ENCODE data around the gene YLPM1.

Gene YLPM1

GRCh38 chr14:74762917-74763802, at the start of gene YLPM1:
Gene YLPM1 (plus strand): TSS chr14:74763316. CDS start chr14:74763490, 174 bp downstream.
- H3K27ac ChIP-seq, result peak within 1 kb of the TSS; percentile 89 to 99 (median 98)
- peaks cover 4 to 30% (median 12%) of the 10 kb centered on the region in 11 experiments; a peak in 13 of 22 replicates for H3K36me3 ChIP-seq
- H3K4me1 ChIP-seq, result peaks cover 34 to 43% (median 42%) of the 10 kb centered on the region in 10 experiments
- peak within 1 kb of the TSS; percentile 93 to 100 (median 99) for H3K9ac ChIP-seq
- H3K27me3 ChIP-seq, result no peaks in the 10 kb centered on the region
- TF ChIP-seq Cebpa-rat (IDR thresholded peaks at IDR 0.05), result no peak
- H4K20me1 ChIP-seq, result peaks cover 26 to 47% (median 44%) of the 10 kb centered on the region in 11 experiments; a peak in 20 of 22 replicates
- peak within 1 kb of the TSS; percentile 87 to 99 (median 95) for H3K4me2 ChIP-seq
- H3K9me3 ChIP-seq (replicated peaks in 1 of 11), result no peaks in the 10 kb centered on the region
- H3K4me3 ChIP-seq, result peak within 1 kb of the TSS; percentile 78 to 99 (median 92)

GRCh38 chr14:74713395-74713735, 49.8 kb upstream of the YLPM1 start:
- Histone ChIP-seq H3K27me3 (no peaks in the 10 kb centered on the region), H3K27ac (peak overlapping the region; percentile 73 to 90 (median 82)), H3K4me3 (peak overlapping the region; percentile 74 to 97 (median 82)), H3K36me3 (peaks cover 32 to 44% (median 40%) of the 10 kb centered on the region in 11 experiments), H3K4me2 (peak overlapping the region; percentile 74 to 94 (median 81)), H3K9me3 (replicated peaks in 1 of 11) (no peaks in the 10 kb centered on the region), H4K20me1 (peaks cover 0 to 38% (median 23%) of the 10 kb centered on the region in 11 experiments; a peak in 12 of 22 replicates), H3K9ac (peak overlapping the region; percentile 80 to 91 (median 87)), H3K4me1 (peaks cover 20 to 41% (median 30%) of the 10 kb centered on the region in 10 experiments)
- no peak for TF ChIP-seq Cebpa-rat (IDR thresholded peaks at IDR 0.05)

- H3K27ac ChIP-seq, result no peak overlapping the region
- H3K36me3 ChIP-seq, result peaks cover 87 to 100% (median 95%) of the 10 kb centered on the region in 11 experiments
Measured at GRCh38 chr14:74720526-74720925, 42.6 kb upstream of the YLPM1 start.

GRCh38 chr14:74723134-74723533, 40.0 kb upstream of the YLPM1 start:
- Histone ChIP-seq H3K4me2 (no peak overlapping the region), H3K27ac (no peak overlapping the region), H3K4me3 (no peak overlapping the region), H4K20me1 (peaks cover 0 to 4% (median 0%) of the 10 kb centered on the region in 11 experiments; a peak in 3 of 22 replicates), H3K27me3 (no peaks in the 10 kb centered on the region), H3K9ac (no peak overlapping the region), H3K36me3 (peaks cover 71 to 84% (median 78%) of the 10 kb centered on the region in 11 experiments), H3K4me1 (no peaks in the 10 kb centered on the region), H3K9me3 (replicated peaks in 1 of 11) (peaks cover 5 to 17% (median 8%) of the 10 kb centered on the region in 11 experiments)
- TF ChIP-seq Cebpa-rat (IDR thresholded peaks at IDR 0.05), result no peak

More at GRCh38 chr14:74720526-74720925, 42.6 kb upstream of the YLPM1 start:
- TF ChIP-seq Cebpa-rat (IDR thresholded peaks at IDR 0.05), result no peak
- H3K4me3 ChIP-seq, result no peak overlapping the region
- no peak overlapping the region for H3K9ac ChIP-seq
- no peaks in the 10 kb centered on the region for H3K4me1 ChIP-seq
- H3K9me3 ChIP-seq (replicated peaks in 1 of 11), result peaks cover 0 to 8% (median 0%) of the 10 kb centered on the region in 11 experiments; a peak in 2 of 22 replicates
- H3K4me2 ChIP-seq, result no peak overlapping the region
- peaks cover 0 to 4% (median 0%) of the 10 kb centered on the region in 11 experiments; a peak in 3 of 22 replicates for H4K20me1 ChIP-seq
- no peaks in the 10 kb centered on the region for H3K27me3 ChIP-seq

GRCh38 chr14:74732387-74732786, 30.7 kb upstream of the YLPM1 start:
- peaks cover 64 to 75% (median 71%) of the 10 kb centered on the region in 11 experiments for H3K36me3 ChIP-seq
- peaks cover 0 to 14% (median 0%) of the 10 kb centered on the region in 11 experiments; a peak in 4 of 22 replicates for H4K20me1 ChIP-seq
- no peaks in the 10 kb centered on the region for H3K4me1 ChIP-seq
- H3K9me3 ChIP-seq (replicated peaks in 1 of 11), result no peaks in the 10 kb centered on the region
- TF ChIP-seq Cebpa-rat (IDR thresholded peaks at IDR 0.05), result no peak
- no peak overlapping the region for H3K4me3 ChIP-seq
- no peak overlapping the region for H3K9ac ChIP-seq
- no peak overlapping the region for H3K27ac ChIP-seq
- H3K27me3 ChIP-seq, result no peaks in the 10 kb centered on the region
- H3K4me2 ChIP-seq, result no peak overlapping the region

GRCh38 chr14:74733221-74733620, 29.9 kb upstream of the YLPM1 start:
- H3K4me1 ChIP-seq, result no peaks in the 10 kb centered on the region
- no peaks in the 10 kb centered on the region for H3K9me3 ChIP-seq (replicated peaks in 1 of 11)
- H4K20me1 ChIP-seq, result peaks cover 0 to 14% (median 0%) of the 10 kb centered on the region in 11 experiments; a peak in 4 of 22 replicates
- no peaks in the 10 kb centered on the region for H3K27me3 ChIP-seq
- TF ChIP-seq Cebpa-rat (IDR thresholded peaks at IDR 0.05), result no peak
- no peak overlapping the region for H3K27ac ChIP-seq
- H3K36me3 ChIP-seq, result peaks cover 68 to 83% (median 80%) of the 10 kb centered on the region in 11 experiments
- H3K9ac ChIP-seq, result no peak overlapping the region; a peak in 1 of 22 replicates
- H3K4me2 ChIP-seq, result no peak overlapping the region
- no peak overlapping the region for H3K4me3 ChIP-seq

- H3K4me3 ChIP-seq, result no peak overlapping the region
- no peak overlapping the region for H3K9ac ChIP-seq
- no peak for TF ChIP-seq Cebpa-rat (IDR thresholded peaks at IDR 0.05)
- no peak overlapping the region for H3K27ac ChIP-seq
- H3K36me3 ChIP-seq, result peaks cover 81 to 98% (median 91%) of the 10 kb centered on the region in 11 experiments
- H4K20me1 ChIP-seq, result peaks cover 0 to 12% (median 0%) of the 10 kb centered on the region in 11 experiments; a peak in 4 of 22 replicates
- H3K27me3 ChIP-seq, result no peaks in the 10 kb centered on the region
- no peak overlapping the region for H3K4me2 ChIP-seq
- 0 out of 20 replicates have a peak, but pooled peaks cover 0 to 4% (median 0%) of the 10 kb centered on the region in 10 experiments for H3K4me1 ChIP-seq
- H3K9me3 ChIP-seq (replicated peaks in 1 of 11), result no peaks in the 10 kb centered on the region
Measured at GRCh38 chr14:74735125-74735524, 28.0 kb upstream of the YLPM1 start.

GRCh38 chr14:74737753-74738325, 25.3 kb upstream of the YLPM1 start:
- Histone ChIP-seq H3K4me3 (no peak overlapping the region), H3K27ac (no peak overlapping the region), H3K27me3 (no peaks in the 10 kb centered on the region), H3K4me2 (no peak overlapping the region), H3K9me3 (replicated peaks in 1 of 11) (no peaks in the 10 kb centered on the region), H3K9ac (no peak overlapping the region), H3K4me1 (0 out of 20 replicates have a peak, but pooled peaks cover 0 to 4% (median 0%) of the 10 kb centered on the region in 10 experiments), H3K36me3 (peaks cover 59 to 70% (median 65%) of the 10 kb centered on the region in 11 experiments), H4K20me1 (no peaks in the 10 kb centered on the region)
- no peak for TF ChIP-seq Cebpa-rat (IDR thresholded peaks at IDR 0.05)

All from BLaER1 treated with 17β-estradiol and CSF1 and Interleukin-3, amounts not matched to agents 10 nM and 100 nM (cell line).